Neural progenitor cell (in vitro differentiated cells): ENCODE measurements around the gene PRDM4. TPM values are rescaled to one million over a fixed set of nuclear protein-coding genes. Genes with fewer than 3 reads are reported as not detected.

Source experiments
- DNase-seq: peaks from one replicate; pipeline ENCODE4 v3.0.0-alpha.2; 2016; ENCODE audit warnings: low spot score
- H2AFZ ChIP-seq: fragments of 200-600 bp; sonication (generic); replicated peaks from 2 replicates; pipeline ENCODE4 v1.6.1; 2016; ENCODE audit warnings: antibody characterized with exemption
- H3F3A ChIP-seq: fragments of 200-600 bp; sonication (generic); 2 replicates; pipeline ENCODE4 v1.6.1; 2016; ENCODE audit warnings: antibody characterized with exemption, low read depth
- H3K27ac ChIP-seq: fragments of 200-600 bp; sonication (generic); 2 replicates; pipeline ENCODE4 v1.5.1; 2016; ENCODE audit warnings: mild to moderate bottlenecking
- H3K27me3 ChIP-seq: fragments of 200-600 bp; sonication (generic); 2 replicates; pipeline ENCODE4 v1.6.1; 2016; ENCODE audit warnings: mild to moderate bottlenecking, moderate library complexity
- H3K36me3 ChIP-seq: fragments of 200-600 bp; sonication (generic); 2 replicates; pipeline ENCODE4 v1.5.1; 2016
- H3K4me1 ChIP-seq: fragments of 200-600 bp; sonication (generic); 2 replicates; pipeline ENCODE4 v1.6.1; 2016; ENCODE audit warnings: mixed run types
- H3K4me2 ChIP-seq: fragments of 200-600 bp; sonication (generic); 2 replicates; pipeline ENCODE4 v1.6.1; 2016
- H3K4me3 ChIP-seq: fragments of 200-600 bp; sonication (generic); 2 replicates; pipeline ENCODE4 v1.5.1; 2016
- H3K79me2 ChIP-seq: fragments of 200-600 bp; sonication (generic); 2 replicates; pipeline ENCODE4 v1.6.1; 2016; ENCODE audit warnings: low read depth
- H3K9ac ChIP-seq: fragments of 200-600 bp; sonication (generic); 2 replicates; pipeline ENCODE4 v1.6.1; 2016
- H3K9me3 ChIP-seq: fragments of 200-600 bp; sonication (generic); 2 replicates; pipeline ENCODE4 v1.5.1; 2016; ENCODE audit warnings: low read depth
- H4K20me1 ChIP-seq: fragments of 200-600 bp; sonication (generic); 2 replicates; pipeline ENCODE4 v1.6.1; 2016; ENCODE audit warnings: low read depth
- H3K27ac Mint-ChIP-seq: 3 replicates; pipeline ENCODE4 v1.8.0; 2021; ENCODE audit warnings: mixed read lengths
- H3K27me3 Mint-ChIP-seq: 2 replicates; pipeline ENCODE4 v1.8.0; 2022; ENCODE audit warnings: low read depth, mild to moderate bottlenecking, inconsistent platforms, moderate library complexity, mixed read lengths; ENCODE audit not compliant: insufficient read depth
- H3K36me3 Mint-ChIP-seq: 3 replicates; pipeline ENCODE4 v1.8.0; 2021; ENCODE audit warnings: mixed read lengths
- H3K4me1 Mint-ChIP-seq: 3 replicates; pipeline ENCODE4 v1.8.0; 2021; ENCODE audit warnings: mixed read lengths
- H3K4me3 Mint-ChIP-seq: 3 replicates; pipeline ENCODE4 v1.8.0; 2021; ENCODE audit warnings: mild to moderate bottlenecking, moderate library complexity, mixed read lengths
- H3K9me3 Mint-ChIP-seq: 3 replicates; pipeline ENCODE4 v1.8.0; 2020; ENCODE audit warnings: mixed read lengths
- CTCF ChIP-seq: fragments of 200-600 bp; sonication (generic); IDR thresholded peaks from 2 replicates; pipeline ENCODE4 v1.5.1; 2017; ENCODE audit warnings: antibody characterized with exemption, mild to moderate bottlenecking
- EZH2 ChIP-seq: fragments of 200-600 bp; sonication (generic); IDR thresholded peaks from 2 replicates; pipeline ENCODE4 v1.6.1; 2017; ENCODE audit warnings: antibody characterized with exemption, mild to moderate bottlenecking, moderate library complexity
- EZH2phosphoT487 ChIP-seq: fragments of 200-600 bp; sonication (generic); IDR thresholded peaks from 2 replicates; pipeline ENCODE4 v1.6.1; 2017; ENCODE audit warnings: antibody characterized with exemption
- total RNA-seq: library from RNA; depleted of rRNA; stranded (reverse); fragments of >200 nt; gene quantifications from 2 replicates; pipeline ENCODE4 v1.2.3, GENCODE V29; 2015; ENCODE audit warnings: low replicate concordance

Gene PRDM4
- total RNA-seq, 1 donor from 2014 or later = 19.3 TPM

- H3K9ac ChIP-seq = no peak overlapping the region
- Mint-ChIP-seq H3K4me3 (no peak overlapping the region), H3K27me3 (no peaks in the 10 kb centered on the region), H3K36me3 (peaks cover 19% of the 10 kb centered on the region), H3K27ac (no peak overlapping the region), H3K9me3 (no peaks in the 10 kb centered on the region), H3K4me1 (no peaks in the 10 kb centered on the region)
- H3K4me2 ChIP-seq = no peak overlapping the region
- H3K79me2 ChIP-seq = peaks cover 12% of the 10 kb centered on the region
- no peak overlapping the region for H2AFZ ChIP-seq
- H3F3A ChIP-seq = no peaks in the 10 kb centered on the region
- no peak for DNase-seq
- no peaks in the 10 kb centered on the region for H3K27me3 ChIP-seq
- TF ChIP-seq CTCF (no peak), EZH2phosphoT487 (no peak), EZH2 (no peak)
- H4K20me1 ChIP-seq = peaks cover 11% of the 10 kb centered on the region
- no peak overlapping the region for H3K27ac ChIP-seq
- no peaks in the 10 kb centered on the region for H3K4me1 ChIP-seq
- peaks cover 22% of the 10 kb centered on the region for H3K36me3 ChIP-seq
- H3K9me3 ChIP-seq = no peaks in the 10 kb centered on the region
- no peak overlapping the region for H3K4me3 ChIP-seq
Measured at GRCh38 chr12:107748472-107748871, 12.5 kb downstream of the PRDM4 start.

GRCh38 chr12:107736914-107737313 is 24.0 kb downstream of the PRDM4 start:
- Histone ChIP-seq H3K4me2 (no peak overlapping the region), H3K4me1 (no peaks in the 10 kb centered on the region), H3K9me3 (no peaks in the 10 kb centered on the region), H3K9ac (no peak overlapping the region), H3K27ac (no peak overlapping the region), H3K36me3 (peaks cover 18% of the 10 kb centered on the region), H3K79me2 (no peaks in the 10 kb centered on the region), H2AFZ (no peak overlapping the region), H3K27me3 (no peaks in the 10 kb centered on the region), H3K4me3 (no peak overlapping the region), H4K20me1 (no peaks in the 10 kb centered on the region), H3F3A (no peaks in the 10 kb centered on the region)
- Mint-ChIP-seq H3K9me3 (no peaks in the 10 kb centered on the region), H3K4me3 (no peak overlapping the region), H3K4me1 (no peaks in the 10 kb centered on the region), H3K27ac (no peak overlapping the region), H3K36me3 (peaks cover 46% of the 10 kb centered on the region), H3K27me3 (no peaks in the 10 kb centered on the region)
- no peak for DNase-seq
- no peak for TF ChIP-seq CTCF
- TF ChIP-seq EZH2phosphoT487 = no peak
- no peak for TF ChIP-seq EZH2

- H3K27ac ChIP-seq = no peak overlapping the region
- Mint-ChIP-seq H3K27me3 (no peaks in the 10 kb centered on the region), H3K27ac (no peak overlapping the region), H3K4me1 (no peaks in the 10 kb centered on the region), H3K4me3 (no peak overlapping the region), H3K36me3 (peaks cover 43% of the 10 kb centered on the region), H3K9me3 (no peaks in the 10 kb centered on the region)
- H3K4me1 ChIP-seq = no peaks in the 10 kb centered on the region
- DNase-seq = no peak
- no peaks in the 10 kb centered on the region for H3K9me3 ChIP-seq
- no peak overlapping the region for H3K4me3 ChIP-seq
- no peak overlapping the region for H3K9ac ChIP-seq
- H4K20me1 ChIP-seq = no peaks in the 10 kb centered on the region
- no peaks in the 10 kb centered on the region for H3F3A ChIP-seq
- no peak overlapping the region for H3K4me2 ChIP-seq
- no peaks in the 10 kb centered on the region for H3K27me3 ChIP-seq
- H3K36me3 ChIP-seq = peaks cover 17% of the 10 kb centered on the region
- TF ChIP-seq EZH2phosphoT487 = no peak
- TF ChIP-seq EZH2 = no peak
- TF ChIP-seq CTCF = no peak
- no peak overlapping the region for H2AFZ ChIP-seq
- H3K79me2 ChIP-seq = no peaks in the 10 kb centered on the region
Measured at GRCh38 chr12:107735763-107736162, 25.2 kb downstream of the PRDM4 start.
